ENCODE measurements around the gene KCTD5.

KCTD5 gene

DNA sequence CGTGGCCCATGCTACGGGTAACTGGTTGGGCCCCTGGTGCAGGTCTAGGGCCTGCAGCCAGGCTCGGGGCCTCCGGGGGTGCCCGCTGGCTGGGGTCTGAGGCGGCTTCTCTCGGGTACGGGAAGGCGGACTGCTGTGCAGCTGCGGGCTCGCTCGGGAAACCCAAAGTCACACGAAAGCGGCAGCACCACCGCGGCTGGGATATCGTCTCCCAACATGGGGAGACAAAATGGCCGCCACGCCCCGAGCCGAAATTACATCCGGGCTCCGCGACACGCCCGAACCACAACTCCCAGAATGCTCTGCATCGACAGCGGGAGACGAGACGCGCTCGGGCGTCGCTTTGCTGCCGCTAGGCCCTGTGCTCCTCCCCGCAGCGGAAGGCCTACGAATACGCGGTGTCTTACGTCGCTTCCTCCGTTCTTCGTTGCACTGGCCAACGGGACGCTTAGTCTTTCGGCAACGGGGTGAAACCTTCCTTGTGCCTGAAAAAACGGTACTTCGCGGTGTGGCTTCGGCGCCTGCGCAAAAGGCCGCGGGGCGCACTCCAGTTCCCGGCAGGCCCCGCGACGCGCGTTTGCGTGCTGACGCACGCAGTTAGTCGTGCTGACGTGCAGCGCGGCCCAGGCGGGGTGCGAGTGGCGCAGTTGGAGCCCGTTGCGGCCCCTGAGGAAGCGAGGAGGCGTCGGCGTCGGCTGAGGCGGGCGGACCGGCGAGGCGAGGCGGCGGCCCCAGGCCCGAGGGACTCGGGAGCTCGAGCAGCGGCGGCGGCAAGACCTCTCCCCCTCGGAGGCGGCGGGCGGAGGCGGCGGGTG is 69.9 kb downstream of the KCTD5 start, which contains the start of gene SRRM2:
Gene SRRM2 (plus strand): TSS at position 604 of the 815 bp plus-strand sequence. CDS start 3,727 bp downstream, outside the sequence.
- peak; percentile 97 for DNase-seq (ENCODE audit: low spot score)

DNA sequence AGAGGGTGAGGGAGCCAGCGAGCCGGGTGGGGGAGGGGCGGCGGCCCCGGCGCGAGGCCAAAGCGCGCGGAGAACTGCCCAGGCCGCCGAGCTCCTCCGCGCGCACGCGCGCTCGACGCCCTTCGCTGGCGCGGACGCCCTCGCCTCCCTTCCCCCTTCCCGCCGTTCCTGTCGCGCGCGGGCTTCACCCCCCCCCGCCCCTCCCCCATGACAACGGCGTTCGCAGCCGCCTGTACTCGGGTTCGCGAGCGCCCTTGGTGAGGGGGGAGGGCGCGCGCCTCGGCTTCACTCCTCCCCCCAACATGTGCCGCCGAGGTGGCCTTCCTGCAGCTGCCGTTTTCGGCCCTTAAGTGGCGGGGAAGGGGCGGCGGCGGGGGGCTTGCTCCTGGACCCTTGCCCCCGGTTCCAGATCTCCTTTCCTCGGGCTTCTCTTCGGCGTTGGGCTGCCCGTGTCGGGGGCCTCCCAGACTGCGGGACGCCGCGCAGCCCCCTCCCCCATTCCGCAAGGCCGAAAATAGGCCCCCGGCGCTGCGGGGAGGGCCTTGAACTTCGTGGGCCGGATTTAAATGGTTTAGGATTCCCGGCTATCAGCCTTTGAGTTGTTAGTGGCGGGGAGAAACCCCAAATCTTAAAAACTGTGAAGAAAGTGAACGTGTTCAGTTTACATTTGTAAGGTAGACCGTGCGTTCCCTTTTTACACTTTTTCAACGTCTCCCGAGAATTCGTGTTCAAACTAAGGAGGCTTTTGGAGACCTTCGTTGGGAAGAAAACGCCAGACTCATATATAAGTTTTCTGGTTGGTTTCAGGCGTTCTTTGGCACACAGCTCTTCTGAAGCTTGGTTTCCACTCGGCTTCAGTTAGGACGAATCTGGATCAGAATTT is 70.8 kb downstream of the KCTD5 start:
- DNase-seq (ENCODE audit: low spot score) = peak; percentile 84

DNA sequence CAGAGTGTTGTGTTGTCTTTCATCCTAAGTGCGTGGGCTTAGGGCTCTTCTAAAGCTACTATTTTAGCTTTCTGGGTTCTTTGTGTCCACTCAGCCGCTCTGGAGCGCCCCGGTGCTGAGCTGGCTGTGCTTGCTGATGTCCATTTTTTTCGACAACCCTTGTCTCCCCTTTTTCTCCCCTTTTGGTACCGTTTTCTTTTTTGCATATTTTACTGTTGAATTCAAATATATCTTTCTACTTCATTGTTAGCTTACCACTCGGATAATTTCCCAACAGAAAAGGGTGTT is 71.4 kb downstream of the KCTD5 start:
- DNase-seq (ENCODE audit: low spot score) = no peak

DNA sequence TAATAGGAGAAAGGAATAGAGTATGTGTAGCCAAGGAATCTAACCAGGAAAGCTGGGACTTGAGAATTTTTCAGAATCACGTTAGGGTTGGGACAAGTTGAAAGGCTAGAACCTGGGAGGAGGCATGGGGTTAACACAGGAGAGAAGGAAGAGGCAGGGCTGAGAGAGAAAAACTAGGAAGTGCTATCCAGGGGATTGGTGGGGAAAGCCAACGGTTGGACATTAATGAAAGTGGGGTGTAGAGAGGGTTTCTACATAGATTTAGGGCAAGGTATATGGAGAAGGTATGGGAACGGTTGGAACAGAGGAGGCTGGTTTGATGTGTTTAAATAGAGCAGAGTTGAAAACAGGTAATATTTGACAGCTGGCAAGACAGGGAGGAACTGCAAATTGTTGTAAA is 72.8 kb downstream of the KCTD5 start:
- DNase-seq (ENCODE audit: low spot score) = no peak

DNA sequence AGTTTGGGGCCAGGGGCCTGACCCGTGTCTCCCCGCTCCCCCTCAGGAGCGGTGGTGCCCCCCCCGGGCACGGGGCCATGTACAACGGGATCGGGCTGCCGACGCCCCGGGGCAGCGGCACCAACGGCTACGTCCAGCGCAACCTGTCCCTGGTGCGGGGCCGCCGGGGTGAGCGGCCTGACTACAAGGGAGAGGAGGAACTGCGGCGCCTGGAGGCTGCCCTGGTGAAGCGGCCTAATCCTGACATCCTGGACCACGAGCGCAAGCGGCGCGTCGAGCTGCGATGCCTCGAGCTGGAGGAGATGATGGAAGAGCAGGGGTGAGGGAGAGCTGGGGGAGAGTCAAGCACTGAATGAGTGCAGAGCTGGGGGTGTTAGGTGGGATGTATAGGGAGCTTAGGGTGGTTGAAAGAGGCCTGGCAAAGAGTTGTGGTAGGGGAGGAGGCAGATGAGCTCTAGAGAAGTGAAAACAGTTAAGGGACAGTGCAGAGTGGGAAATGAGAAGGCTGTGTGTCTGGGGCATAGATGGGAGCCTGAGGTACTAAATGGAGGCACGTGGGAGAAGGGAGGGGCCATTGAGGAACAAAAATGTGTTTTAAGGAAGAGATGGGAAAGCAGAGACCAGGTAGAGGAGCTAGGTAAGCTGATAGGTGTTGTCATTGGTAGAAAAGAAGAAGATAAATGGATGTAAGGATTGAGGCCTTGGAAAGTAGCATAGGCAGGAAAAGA is 74.1 kb downstream of the KCTD5 start:
- no peak for DNase-seq (ENCODE audit: low spot score)

DNA sequence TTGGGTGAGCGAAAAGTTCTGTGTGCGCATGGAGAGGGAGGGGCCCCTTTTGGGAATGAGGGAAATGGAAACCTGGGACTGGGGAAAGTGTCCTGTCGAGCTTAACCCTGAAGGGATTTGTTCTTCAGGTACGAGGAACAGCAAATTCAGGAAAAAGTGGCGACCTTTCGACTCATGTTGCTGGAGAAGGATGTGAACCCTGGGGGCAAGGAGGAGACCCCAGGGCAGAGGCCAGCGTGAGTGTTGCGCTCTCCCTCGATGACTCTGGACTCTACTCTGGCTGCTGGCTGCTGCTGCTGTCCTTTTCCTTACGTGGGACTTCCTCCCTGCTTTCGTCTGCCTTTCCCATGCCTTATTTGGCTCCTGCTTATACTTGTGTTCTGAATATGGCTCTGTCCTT is 75.0 kb downstream of the KCTD5 start:
- DNase-seq (ENCODE audit: low spot score) = no peak

Measured in hematopoietic multipotent progenitor cell treated with erythropoietin and hydrocortisone succinate and interleukin-3 and kit ligand, for 15 days (in vitro differentiated cells).